Inflammatory macrophage (primary cell): ENCODE measurements around the gene SLC4A1.
"Not testable (repeated sequence)": the region's sequence is repeated elsewhere in the genome, so short reads cannot be mapped to it uniquely, and the experiment has no call there.

Source experiments
- DNase-seq, 2 donors: peaks; one replicate each; pipeline ENCODE4 v3.0.0-alpha.2; 2020 to 2022

SLC4A1 gene

DNA sequence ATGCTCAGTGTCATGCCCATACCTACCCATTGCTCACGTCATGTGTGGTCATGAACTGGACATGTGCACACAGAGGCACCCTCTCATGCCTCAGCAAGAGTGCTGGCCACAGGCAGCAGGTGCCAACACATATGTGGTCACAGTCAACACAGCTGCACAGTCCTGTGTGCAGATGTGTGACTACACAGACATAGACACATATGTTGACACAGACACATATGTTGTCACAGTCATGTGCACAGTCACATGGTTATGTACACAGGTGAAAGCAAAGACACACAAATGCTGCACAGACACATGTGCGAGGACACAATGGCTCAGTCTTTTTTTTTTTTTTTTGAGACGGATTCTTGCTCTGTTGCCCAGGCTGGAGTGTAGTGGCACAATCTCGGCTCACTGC is 11.3 kb downstream of the SLC4A1 start:
- no peak for DNase-seq

DNA sequence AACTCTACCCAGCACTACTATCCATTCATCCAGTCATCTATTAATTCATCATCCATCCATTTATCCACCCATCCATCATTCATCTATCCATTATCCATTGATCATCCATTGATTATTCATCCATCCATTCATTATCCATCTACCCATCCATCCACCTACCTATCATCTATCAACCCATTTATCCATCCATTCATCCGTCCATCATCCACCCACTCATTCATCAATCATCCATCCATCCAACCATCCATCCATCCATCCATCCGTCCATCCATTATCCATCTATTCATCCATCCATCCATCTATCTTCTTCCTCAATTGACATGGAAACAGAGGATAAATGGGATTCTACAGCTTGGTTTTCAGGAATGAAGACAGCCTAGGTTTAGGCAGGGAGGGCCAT is 12.0 kb downstream of the SLC4A1 start:
- DNase-seq: no peak

DNA sequence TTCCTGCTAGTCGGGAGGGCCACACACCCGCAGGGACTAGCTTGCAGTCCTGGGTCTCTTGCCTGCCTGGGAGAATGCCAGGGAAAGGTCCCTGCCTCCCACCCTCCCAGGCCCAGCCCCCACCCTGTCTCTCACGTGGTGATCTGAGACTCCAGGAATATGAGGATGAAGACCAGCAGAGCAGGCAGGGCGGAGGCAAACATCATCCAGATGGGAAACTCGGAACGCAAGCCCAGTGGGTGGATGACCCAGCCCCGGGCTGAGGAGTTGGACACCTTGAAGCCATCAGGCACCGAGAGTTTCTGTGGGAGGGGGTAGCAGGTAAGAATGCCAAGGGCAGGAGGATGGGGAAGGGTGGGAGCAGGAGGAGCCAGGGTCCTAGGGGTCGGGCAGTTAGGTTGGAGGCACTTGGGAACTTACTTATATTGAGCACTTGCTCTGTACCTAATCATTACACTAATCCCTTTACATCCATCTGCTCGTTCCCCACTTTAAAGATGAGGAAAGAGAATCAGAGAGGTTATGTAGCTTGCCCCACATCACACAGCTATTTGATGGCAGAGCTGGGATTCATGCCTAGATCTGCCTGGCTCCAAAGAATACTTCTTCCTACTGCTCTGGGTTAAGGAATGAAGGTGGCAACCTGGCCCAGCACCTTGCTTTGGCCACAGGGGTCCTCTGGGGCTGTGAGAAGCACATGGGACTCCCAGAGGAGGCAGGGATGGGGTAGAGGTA is 13.4 kb downstream of the SLC4A1 start:
- no peak for DNase-seq

DNA sequence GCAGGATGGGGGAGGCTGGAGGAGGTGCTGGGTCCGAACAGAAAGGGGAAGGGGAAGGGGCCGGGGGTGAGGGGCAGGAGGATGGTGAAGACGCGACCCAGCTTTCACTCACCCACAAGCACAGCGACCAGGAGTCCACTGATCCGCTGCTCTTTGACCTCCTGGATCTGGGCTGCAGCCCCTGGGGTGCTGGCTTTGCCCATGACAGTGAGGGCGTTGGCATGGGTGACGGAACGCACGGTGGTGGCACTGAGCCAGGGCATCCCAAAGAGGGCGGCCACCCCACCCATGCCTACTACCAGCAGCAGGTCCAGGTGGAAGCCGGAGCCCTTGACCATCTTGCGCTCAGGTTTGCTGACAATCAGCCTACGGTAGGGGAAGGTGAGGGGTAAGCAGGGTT is 14.9 kb downstream of the SLC4A1 start:
- DNase-seq: no peak

DNA sequence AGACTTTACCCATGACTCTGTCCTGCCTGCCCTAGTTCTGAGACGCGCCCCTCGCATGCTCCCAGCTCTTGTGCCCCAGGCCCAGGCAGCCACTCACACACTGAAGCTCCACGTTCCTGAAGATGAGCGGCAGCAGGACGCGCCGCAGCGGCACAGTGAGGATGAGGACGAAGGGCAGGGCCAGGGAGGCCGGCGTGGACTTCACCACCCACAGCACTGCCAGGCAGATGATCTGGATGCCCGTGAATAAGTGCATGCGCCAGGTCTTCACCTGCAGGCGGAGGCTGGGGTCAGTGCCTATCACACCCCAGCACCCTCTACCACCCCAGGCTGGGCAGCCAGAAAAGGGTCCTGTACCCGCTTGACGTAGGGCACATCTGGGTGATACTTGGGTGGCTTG is 16.9 kb downstream of the SLC4A1 start:
- no peak for DNase-seq

DNA sequence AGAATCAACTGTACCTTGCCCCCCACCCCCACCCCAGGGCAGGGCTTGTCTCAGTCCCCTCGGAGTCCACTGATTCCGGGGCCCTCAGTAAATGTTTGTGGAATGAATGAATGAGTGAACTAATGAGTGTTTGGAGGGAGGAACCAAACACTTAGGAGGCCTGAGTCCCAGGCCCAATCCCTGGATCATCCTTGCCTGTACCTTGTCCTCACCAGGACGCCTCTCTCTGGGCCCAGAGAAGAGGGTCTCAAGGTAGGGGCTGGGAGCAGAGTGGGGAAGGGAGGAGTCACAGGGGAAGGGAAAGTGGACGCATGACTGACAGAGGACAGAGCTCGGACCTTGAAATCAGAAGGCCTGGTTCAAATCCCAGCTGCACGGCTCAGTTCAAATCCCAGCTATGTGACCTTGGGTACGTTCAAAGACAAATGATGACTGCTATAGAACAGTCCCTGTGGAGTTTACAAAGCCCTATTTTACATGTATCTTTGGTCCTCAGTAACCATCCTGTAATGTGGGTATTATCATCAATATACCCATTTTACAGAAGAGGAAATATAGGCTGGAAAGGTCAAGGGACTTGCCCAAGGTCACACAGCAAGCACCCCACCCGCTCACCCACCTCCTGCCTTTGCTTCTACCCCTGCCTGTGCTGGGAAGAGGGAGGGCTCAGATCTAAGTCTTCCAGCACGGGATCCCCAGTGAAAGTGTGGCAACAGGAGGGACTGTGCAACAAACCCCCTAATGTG is 18.3 kb downstream of the SLC4A1 start:
- no peak for DNase-seq

DNA sequence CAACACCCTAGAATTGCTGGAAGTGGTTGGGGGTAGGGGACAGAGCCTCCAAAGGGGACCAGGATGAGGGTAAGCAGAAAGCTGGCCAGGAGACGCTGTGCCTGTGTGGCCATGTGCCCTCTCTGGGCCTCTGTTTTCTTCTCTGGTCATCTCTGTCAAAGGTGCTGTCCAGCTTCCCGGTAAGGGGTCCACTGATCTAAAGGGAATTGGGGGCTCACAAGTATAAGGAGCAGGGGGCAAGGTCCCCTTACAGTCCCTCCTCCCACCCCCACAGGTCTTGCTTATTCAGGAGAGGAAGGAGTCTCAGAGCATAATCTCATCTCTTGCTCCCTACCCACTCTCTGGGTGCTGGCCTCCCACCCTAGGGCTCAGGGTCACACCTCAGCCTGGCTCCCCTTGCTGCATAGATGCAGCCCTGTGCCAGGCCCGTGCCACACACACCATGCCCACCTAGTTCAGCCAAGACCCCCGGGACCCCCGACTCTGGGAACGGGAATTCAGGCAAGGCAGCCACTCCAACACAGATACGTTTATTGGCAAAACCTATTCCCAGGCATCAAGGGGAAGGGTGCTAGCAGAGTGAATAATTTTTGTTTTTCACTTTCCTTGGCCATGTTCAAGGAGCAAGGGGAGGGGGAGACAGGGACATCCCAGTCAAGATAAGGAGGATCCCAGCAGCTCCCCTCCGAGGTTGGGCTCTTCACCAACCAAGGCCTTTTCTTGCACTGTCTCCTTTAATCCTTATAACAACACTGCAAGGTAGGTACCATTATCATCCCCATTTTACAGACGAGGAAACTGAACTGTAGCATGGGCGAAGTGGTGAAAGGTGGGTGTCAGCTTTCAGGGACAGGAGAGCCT is 19.8 kb downstream of the SLC4A1 start:
- no peak for DNase-seq

DNA sequence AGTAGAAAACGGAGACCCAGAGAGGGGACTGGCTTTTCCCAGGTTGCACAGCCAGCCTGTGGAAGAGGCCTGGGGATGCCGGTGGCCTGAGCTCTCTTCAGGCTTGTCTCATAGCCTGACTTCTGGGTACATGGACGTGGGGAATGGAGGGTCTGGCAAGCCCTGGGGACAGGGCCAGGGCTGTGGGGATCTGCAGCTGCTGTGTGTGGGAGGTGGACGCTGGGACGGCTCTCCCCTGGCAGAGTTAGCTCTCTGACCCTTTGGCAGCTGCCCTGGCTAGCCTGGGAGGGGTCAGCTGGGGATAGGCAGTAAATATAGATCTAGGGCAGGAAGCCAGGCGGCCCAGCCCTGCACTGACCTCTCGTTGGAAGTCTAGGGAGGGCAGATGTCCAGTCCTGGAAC is 20.5 kb downstream of the SLC4A1 start:
- no peak for DNase-seq

DNA sequence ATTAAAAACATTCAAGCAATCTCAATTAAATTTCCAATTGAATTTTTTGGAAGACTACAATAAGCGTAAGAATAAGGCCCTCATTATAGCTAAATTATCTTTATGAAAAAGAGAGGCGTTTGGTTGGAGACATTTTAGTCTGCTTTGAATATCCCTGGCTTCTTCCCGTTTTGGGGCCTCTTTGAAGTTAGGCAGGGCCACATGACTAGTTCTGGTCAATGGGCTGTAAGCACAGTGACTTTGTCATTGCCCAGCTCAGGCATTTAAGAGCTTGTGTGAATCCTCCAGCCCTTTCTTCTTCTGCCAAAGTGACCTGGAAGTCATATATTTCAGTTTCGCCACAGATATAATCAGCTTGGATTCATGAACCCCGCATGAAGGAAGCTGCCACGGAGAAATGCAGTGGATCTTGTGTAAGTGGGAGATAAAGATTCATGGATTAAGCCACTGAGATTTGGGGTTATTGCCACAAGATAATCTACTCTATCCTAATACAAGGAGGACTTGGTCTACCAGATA is 26.8 kb downstream of the SLC4A1 start:
- DNase-seq: peak; percentile 68 to 72

DNA sequence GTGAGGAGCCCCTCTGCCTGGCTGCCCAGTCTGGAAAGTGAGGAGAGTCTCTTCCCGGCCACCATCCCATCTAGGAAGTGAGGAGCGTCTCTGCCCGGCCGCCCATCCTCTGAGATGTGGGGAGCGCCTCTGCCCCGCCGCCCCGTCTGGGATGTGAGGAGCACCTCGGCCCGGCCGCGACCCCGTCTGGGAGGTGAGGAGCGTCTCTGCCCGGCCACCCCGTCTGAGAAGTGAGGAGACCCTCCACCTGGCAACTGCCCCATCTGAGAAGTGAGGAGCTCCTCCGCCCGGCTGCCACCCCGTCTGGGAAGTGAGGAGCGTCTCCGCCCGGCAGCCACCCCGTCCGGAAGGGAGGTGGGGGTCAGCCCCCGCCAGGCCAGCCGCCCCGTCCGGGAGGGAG is 30.0 kb downstream of the SLC4A1 start:
- not testable (repeated sequence) for DNase-seq

DNA sequence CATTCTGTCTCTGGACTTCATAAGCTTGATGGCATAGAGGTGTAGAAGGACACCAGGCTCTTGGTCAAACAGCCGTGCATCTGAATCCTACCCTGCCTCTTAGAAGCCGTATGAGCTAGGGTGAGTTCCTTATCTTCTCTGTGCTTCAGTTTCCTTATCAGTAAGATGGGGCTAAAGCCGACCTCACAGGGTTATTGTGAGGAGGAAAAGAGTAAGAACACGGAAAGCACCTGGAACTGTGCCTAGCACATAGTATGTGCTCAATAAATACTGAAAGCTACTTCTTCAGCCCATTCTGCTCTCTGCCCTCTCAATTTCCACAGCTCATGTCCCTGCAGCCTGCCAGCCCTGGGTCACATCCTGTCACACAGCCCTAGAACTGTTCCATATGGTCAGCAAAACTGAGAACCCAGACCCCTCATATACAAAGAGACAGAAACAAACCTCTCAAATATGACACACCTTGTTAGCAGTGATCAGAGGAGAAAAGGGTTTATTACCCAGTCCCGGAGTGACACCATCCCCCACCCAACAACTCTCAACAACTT is 31.4 kb downstream of the SLC4A1 start:
- no peak for DNase-seq

DNA sequence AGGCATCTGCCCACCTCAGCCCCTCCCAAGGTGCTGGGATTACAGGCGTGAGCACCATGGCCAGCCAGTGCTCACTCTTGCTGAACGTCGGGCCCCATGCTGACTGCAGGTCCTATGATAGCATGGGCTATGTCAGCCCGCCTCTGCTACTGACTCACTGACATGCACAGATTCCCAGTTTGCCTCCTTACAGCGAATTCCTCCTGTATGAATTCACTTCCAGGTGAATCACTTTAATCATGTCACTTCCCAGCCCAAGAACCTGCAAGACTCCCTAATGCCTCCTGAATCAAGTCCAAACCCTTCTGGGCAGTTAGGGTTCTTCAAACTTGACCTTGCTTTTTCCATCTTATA is 32.4 kb downstream of the SLC4A1 start:
- DNase-seq: no peak

DNA sequence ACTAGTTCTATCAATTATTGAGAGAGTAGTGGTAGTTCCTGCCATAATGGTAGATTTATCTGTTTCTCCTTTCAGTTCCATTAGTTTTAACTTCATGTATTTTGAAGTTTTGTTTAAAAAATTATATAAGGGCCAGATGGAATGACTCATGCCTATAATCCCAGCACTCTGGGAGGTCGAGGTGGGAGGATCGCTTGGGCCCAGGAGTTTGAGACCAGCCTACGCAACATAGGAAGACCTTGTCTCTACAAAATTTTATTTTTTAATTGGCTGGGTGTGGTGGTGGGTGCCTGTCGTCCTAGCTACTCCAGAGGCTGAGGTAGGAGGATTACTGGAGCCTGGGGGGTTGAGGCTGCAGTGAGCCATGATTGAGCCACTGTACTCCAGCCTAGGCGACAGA is 34.4 kb downstream of the SLC4A1 start:
- DNase-seq: no peak

DNA sequence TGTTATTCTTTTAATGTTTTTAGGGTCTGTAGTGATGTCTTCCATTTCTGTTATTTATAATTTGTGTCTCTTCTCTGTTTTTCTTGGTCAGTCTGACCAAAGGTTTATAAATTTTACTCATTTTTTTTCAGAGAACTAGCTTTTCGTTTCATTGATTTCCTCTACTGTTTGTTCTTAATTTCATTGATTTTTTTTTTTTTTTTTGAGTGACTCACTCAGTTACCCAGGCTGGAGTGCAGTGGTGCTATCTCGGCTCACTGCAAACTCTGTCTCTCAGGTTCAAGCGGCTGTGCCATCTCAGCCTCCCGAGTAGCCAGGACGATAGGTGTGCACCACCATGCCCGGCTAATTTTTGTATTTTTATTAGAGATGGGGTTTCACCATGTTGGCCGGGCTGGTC is 35.9 kb downstream of the SLC4A1 start:
- no peak for DNase-seq

DNA sequence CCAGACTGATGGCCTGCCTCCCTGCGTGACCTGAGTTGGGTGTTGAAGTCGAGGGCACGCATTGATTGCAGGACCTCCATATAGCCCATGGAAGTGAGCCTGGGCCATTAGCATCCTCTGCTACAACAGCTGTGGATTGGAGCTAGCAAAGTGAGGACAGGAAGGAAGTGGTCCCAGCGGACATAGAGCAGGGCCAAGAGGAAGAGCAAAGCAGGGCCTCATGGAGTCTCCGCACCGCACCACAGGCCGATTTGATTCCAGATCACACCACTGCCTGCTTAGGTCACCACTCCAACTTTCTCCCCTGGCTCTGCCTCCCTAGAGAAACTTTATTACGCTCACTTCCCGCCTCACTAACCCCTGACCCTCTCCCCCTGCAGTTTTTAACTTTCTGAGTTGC is 37.8 kb downstream of the SLC4A1 start:
- no peak for DNase-seq

DNA sequence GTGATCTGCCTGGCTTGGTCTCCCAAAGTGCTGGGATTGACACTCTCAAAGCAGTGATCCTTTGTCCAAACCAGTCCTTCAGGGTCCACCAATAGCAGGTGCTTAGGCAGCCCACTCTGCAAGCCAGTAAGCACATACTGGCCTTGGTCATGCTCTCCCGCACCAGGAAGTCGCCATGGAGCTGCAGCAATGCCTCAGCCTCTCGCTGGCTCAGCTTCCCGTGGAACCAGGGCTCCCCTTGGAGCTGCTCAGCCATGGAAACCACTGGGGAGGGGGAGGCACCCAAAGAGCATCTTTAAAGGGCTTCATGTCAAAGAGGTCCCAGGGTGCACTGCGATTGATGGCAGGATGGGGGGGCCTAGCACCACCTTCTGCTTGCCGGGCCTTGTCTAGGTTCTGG is 38.8 kb downstream of the SLC4A1 start:
- DNase-seq: no peak

DNA sequence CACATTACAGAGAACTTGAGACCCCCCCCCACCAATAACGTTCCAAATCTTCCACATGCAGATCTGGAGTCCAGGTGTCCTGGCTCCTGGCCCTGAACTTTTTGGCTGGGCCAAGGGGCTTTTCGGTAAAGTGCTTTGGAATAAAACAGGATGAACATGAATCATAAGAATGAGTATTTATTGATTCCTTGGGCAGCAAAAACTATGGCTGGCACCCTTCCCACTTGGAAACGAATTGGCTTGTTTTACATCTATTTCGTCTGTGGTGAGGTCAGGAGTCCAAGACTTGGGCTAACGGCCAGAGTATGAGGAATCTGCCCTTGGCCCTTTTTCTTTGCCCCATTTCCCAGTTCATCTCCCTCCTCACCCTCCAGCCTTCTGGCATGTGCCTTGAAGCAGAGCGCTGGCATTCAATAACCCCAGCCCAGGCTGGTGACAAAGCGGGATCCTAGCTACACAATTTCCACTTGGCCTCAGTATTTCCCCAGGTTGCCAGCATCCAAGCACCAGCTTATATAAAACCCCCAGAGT is 44.3 kb downstream of the SLC4A1 start:
- no peak for DNase-seq

DNA sequence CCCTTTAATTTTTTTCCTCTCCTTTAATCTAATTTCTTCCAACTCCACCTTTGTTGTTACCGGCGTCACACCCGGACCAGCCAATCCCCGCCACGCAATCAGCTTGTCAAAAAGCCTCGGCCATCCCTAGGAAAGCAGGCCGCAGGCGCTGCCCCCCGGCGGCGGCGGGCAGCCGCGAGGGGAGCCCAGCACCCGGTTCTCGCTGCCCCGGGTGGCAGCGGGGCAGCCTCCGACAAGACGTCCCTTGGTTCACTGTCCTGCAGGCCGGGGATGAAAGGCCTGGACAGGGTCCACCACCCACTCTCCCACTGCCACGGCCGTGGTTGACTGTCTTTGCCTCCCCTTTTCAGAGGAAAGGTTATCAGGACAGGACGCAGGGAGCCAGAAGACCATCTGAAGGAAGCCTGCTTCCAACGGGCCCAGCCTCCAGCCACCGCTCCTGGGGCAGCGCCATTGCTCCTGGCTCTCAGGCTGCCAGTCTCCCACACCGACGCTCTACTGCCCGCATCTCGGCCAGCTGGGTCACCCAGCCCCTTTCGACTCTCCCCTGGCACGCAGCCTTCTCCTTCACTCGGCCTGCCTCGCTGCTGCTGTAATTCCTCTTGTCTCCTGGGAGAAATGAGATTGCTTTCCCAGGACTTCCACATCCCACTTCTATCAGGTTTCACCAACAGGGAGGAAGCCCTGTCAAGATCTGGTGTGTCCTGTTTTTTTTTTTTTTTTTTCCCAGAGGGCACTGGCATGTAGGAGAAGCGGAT is 45.6 kb downstream of the SLC4A1 start:
- peak; percentile 45 to 49 for DNase-seq

DNA sequence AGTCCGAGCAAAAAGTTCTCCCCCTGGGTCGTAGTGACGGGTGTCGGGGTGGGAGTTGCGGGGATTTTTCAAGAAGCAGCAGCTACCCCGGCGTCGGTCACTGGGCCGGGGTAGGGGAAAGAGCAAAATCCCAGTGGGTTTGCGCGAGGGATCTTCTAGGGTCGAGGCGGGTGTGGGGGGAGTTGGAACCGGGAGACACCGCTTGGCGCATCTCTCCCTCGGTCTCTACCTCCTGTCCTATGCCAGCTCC is 46.1 kb downstream of the SLC4A1 start:
- DNase-seq: no peak

DNA sequence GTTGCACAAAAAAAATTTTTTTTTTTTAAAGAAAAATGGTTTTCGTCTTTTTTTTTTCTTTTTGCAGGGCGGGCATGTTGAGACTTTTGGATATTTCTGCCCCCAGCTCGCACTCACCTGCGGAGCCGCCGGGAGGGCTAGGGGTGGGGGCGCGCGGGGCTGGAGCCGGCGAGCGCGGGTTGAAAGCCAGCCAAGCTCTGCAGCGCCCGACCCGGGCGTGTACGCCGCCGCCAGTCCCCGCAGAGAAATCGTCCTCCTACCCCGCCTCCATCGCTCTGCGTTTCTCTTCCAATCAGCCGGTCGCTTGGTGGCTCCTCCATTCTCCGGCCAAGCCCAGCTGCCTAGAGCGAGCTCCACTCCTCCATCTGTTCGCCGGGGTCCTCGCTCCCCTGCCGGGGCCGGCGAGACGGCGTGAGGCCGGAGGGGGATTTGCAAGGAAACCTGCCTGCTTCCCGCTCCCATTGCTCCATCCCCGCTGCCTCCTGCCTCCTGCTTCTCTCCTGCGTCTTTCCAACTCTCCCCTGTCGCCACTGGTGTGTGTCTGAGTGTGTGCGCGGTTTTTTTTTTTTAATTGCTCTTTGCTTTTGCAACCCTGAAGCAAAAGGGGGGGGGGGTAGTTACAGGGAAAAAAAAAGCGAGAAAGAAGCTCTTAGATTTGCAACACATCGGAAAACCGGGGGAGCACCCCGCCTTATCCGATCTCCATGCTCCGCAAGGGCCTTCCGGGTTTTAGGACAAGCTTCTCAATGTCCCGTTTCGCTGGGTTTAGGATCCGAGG is 46.7 kb downstream of the SLC4A1 start:
- DNase-seq: peak; percentile 69 to 71
